Stimulated activated CD4-positive, alpha-beta T cell treated with anti-CD3 and anti-CD28 coated beads, Interleukin-2, amount 100 ng/mL, for 48 hours (primary cell): ENCODE measurements around the gene RAPGEFL1.
"Not testable (repeated sequence)": the region's sequence is repeated elsewhere in the genome, so short reads cannot be mapped to it uniquely, and the experiment has no call there.

ENCODE experiments used
- DNase-seq, 2 donors: peaks; one replicate each; pipeline ENCODE4 v3.0.0-alpha.2; 2020

RAPGEFL1 gene

DNA sequence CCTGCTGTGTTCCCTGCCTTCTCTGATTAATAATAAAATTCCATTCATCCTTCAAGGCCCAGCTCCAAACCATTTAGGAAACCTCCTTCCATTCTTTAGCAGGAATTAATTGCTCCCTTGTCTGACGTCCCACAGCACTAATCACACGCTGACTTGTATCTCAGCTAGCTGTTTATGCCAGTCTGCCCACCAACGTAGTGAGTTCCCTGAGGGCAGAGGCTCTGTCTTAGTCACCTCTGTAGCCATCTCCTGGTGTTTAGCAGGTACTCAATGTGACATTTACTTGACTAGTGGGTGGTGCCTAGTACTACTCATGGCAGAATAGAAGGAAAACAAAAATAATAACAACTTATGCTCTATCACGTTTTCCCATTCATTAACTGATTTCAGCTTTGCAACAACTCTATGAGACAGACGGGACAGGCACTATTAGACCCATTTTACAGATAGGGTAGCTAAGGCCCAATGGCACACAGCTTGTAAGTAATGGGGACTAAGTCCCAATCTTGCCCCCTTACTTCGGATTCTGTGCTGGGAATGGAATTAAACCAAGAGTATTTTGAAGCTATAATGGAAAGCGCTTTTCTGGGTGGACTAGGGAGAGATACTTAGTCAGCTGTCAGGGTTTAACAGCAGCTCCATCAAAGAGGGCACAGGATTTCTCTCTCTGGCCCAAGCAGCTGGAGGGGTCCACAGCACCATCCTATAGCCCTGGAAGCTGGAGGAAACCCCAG is 40.9 kb downstream of the RAPGEFL1 start:
- no peak for DNase-seq

DNA sequence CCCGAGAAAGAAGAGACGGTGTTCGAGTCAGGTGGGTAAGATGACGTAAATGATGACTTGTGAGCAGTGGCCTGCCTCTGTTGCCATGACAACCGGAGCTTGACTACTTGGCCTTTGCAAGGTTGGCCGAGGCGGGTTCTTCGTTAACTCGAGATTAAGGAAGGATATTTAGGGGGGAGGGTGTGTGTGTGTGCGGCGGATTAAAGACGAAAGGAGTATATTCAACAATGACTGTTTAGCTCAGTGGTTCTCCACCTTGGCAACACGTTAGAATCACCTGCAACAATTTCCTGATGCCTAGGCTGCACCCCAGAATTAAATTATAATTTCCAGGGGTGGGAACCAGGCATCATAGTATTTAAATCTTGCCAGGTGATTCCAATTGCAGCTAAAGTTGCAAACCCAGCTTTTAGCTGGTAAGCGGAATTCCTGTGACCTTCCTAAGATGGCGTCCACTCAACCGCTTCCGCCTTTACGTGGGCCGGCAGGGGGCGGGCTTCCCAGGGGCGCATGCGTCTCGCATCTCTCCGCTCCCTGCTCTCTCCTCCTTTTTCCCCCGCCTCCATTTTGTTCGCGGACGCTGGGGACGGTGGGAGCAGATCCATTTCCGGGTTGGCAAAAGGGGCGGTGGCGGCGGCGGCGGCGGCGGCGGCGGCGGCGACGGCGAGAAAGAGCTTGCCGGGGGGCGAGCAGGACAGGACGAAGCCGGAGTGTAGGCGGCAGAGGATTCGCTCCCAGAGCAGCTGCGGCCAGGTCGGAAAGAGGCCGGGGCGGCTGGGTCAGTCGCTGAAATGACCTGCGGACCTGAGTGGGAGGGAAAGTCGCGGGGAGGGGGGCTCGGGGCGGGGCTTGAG is 41.7 kb downstream of the RAPGEFL1 start, which contains the start of gene WIPF2:
WIPF2 (plus strand) TSS at position 565 of the 854 bp plus-strand sequence. CDS start 37,156 bp downstream, outside the sequence.
- peak; percentile 95 for DNase-seq

- peak; percentile 20 to 32 for DNase-seq
These were observed 42.5 kb downstream of the RAPGEFL1 start for GRCh38 chr17:40219594-40220338.

GRCh38 chr17:40224718-40225550 is 47.7 kb downstream of the RAPGEFL1 start:
- DNase-seq: no peak

DNA sequence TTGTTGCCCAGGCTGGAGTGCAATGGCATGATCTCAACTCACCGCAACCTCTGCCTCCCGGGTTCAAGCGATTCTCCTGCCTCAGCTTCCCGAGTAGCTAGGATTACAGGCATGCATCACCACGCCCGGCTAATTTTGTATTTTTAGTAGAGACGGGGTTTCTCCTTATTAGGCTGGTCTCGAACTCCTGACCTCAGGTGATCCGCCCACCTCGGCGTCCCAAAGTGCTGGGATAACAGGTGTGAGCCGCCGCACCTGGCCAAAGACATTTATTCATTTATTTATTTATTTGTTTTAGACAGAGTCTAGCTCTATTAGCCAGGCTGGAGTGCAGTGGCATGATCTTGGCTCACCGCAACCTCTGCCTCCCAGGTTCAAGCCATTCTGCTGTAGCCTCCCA is 51.9 kb downstream of the RAPGEFL1 start:
- DNase-seq: not testable (repeated sequence)

DNA sequence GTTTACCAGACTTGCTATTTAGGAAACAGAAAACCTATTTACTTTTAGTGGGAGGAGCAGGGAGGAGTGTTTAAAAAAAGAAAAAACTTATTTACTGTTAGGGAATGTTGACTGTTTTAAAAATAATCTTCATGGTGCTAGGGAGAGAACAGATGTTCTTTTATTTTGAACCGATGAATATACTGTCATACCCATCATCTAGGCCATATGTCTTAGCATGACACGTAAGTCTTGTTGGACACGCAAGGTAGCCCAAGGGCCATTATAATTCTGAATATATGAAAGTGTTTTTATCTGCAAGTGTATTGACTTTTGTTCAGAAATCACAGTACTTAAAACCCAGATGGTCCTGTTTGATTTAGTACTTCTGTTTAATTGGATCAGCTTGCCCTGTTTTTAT is 53.4 kb downstream of the RAPGEFL1 start:
- no peak for DNase-seq

GRCh38 chr17:40231928-40232327 is 54.7 kb downstream of the RAPGEFL1 start:
- DNase-seq: not testable (repeated sequence)

GRCh38 chr17:40241252-40241834 is 64.1 kb downstream of the RAPGEFL1 start:
- no peak for DNase-seq

DNA sequence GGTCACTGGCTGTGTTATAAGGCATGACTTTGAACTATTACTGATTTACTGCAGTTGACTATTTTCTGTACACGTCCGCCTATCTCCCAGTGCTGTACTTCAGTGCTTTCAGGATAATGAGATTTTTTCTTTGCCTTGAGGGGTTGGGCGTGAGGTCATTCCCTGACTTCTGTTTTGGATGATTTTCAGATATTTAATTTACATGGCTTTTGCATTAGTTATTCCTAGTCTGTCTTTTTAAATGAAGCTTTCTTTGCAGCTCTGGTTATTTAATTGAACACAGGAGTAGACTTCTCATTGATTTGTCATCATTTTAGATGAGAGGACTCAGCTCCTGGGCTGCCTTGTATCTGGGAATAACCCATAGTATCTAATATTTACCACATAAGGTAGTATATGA is 65.5 kb downstream of the RAPGEFL1 start:
- no peak for DNase-seq

- DNase-seq: no peak
These were observed 66.5 kb downstream of the RAPGEFL1 start for GRCh38 chr17:40243761-40244160.

DNA sequence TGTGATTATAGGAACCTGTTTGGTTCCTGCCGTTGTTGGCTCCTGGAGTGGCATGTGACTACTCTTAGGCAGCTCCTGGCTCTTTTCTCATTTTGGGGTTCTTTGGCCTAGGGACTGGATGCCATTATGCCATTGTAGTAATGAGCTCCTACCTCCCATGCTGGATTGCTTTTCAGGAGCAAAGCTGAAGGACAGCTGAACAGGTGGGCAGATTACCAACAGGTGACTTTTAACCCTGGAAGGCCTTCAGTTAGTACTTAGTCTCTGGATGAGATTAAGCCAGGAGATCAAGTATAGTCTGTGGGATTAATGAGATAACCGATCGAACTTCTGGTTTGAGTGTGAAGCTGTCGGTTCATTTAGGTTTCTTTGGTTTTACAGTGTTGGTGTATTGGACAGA is 67.0 kb downstream of the RAPGEFL1 start:
- no peak for DNase-seq
